ENCODE data around the gene NELL1.

Gene NELL1

DNA sequence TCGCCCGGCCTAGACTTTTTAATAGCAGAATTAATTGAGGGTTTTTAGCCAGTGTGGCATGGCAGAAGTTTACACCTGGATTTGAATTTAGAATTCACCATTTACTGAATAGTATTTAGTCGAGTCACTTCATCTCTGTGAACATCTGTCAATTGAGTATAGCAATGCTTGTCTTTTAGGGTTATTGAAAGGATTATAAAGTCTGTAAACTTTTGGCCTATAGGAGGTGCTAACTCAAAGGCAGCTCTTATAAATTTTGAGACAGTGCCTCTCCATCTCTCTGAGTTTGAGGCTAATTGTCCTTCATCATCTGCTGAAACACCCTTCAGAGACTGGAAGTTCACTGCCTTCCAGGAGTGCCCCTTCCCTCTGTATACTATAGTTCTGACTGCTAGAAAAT, 205.0 kb downstream of the NELL1 start:
- DNase-seq (ENCODE audit: low read depth in 2 of 2), result no peak

DNA sequence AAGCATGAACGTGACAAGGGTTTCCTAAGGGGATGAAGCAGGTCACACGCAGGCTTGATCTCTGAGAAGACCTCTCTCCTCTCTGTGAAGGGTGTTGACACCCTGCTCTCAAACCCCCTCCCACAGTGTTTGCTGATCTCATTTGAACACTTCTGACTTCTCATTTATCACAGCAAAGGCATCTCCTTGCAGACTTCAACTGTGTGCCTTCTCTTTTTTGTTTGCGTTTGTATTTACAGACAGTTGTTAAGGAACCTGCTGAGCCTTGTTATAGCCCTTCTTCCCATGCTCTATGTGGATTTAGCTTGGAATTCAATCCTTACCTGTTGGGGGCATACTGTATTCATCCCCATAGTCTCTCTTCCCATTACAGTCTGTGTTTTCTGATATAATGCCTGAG, 206.5 kb downstream of the NELL1 start:
- no peak for DNase-seq (ENCODE audit: low read depth in 2 of 2)

- DNase-seq (ENCODE audit: low read depth in 2 of 2), result no peak
These were observed 207.4 kb downstream of the NELL1 start for GRCh38 chr11:20876738-20877137.

DNA sequence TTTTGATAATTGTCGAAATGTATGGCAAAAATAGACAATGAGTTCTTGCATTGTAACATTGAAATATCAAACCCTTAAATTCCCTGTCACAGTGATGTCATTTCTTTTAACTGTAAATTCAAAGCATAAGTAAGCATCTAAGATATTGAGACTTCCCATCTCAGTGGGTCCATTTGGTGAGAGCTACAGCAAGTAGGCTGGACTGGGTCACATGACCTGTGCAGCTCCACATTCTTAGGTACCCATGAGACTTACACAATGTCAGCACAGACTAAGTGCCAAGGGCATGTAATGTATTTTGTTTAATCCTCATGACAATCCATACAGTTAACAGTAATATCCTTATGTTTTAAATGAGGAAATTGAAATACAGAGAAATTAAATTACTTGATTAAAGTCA, 210.7 kb downstream of the NELL1 start:
- no peak for DNase-seq (ENCODE audit: low read depth in 2 of 2)

- DNase-seq (ENCODE audit: low read depth in 2 of 2), result no peak
These were observed 212.1 kb downstream of the NELL1 start for GRCh38 chr11:20881328-20882079.

- no peak for DNase-seq (ENCODE audit: low read depth in 2 of 2)
These were observed 217.8 kb downstream of the NELL1 start for GRCh38 chr11:20887137-20887536.

DNA sequence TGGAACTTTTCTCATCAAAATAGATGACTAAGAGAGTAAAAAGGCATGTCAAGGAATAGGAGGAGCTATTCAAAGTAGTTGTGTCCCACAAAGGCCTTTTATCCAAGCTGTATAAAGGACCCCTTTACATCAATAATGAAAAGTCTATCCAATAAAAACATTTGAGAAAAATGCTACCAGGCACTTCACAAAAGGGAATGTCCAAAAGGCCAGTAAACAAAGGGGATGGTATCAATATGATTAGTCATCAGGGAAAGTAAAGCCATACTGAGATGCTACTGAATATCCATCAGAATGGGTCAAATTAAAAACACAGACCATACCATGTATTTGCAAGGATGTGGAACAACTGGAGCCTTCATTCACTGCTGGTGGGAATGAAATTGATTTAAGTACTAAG, 224.9 kb downstream of the NELL1 start:
- DNase-seq (ENCODE audit: low read depth in 2 of 2), result no peak

DNA sequence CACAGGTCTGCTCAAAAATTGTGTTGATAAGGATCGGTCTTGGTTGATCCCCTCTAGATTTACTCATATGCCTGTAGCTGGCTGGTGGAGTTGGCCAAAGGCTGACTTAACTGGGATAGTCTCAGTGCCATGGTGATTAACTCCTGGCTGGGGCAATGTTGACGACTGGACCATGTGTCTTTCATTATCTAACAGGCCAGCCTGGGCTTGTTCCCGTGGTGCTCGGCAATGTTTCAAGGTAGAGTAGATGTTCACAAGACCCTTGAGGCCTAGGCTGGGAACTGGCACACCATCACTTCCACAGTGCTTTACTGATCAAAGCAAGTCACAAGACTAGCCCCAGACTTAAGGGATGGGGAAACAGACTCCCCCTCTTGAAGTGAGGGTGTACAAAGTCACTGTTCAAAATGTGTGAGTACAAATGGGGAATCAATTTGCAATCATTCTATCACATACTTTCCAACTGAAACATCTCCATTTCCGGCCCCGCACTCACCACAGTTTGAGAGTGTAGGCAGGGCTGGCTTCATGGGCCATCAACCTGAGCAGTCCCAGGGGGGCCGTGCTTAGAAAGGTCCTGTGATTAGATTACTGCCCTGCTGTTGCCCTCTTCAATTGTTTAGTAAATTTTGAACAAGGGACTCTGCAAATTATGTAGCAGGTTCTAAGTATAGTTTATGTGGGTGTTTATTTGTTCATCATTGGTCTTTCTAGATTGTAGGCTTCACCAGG, 240.8 kb downstream of the NELL1 start:
- DNase-seq (ENCODE audit: low read depth in 2 of 2), result no peak

DNA sequence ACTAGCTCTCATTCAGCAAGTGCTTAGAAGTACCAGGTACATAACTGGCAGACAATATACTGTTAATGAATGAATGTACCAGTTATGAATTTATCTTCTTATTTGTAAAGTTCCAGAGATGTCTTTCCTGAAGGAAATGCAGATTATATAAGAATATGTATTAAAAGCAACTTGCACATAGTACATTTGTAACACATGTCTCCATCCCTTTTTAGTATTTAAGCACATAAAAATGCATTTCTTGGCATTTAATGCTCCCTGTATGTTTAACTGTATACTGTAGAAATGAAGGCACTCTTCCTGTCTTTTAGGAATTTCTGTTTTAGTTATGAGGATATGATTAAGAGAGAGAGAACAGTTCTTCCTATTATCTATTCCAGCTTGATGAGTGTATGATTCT, 241.3 kb downstream of the NELL1 start:
- no peak for DNase-seq (ENCODE audit: low read depth in 2 of 2)

- no peak for DNase-seq (ENCODE audit: low read depth in 2 of 2)
These were observed 242.9 kb downstream of the NELL1 start for GRCh38 chr11:20912065-20912821.

DNA sequence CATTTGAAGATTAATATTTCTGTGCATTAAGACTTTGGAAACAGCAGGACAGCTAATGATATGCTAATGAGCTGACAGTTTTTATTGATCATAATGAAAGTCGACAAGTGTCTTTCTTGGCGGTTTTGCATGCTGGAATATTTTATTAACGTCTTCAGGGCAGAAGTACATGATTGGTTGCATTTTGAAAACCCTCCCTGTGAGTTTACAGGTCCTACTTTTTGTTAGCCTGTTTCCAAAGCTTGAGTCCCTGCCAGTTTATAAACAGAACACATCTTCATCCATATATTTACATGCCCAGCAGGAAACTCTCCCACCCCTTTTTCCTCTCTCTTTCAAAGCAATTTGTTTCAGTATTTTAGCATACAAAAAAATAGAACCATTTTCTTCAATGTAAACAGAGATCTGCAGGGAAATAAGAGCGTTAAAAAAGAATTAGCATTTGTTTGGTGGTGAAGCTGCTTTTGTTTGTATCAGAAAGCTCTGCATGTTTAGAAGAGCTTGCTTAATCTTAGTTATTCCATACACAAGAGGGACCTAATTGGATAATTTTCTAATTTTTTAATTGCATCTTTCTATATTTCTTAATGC, 243.6 kb downstream of the NELL1 start:
- no peak for DNase-seq (ENCODE audit: low read depth in 2 of 2)

- DNase-seq (ENCODE audit: low read depth in 2 of 2), result no peak
These were observed 247.9 kb downstream of the NELL1 start for GRCh38 chr11:20917306-20917705.

DNA sequence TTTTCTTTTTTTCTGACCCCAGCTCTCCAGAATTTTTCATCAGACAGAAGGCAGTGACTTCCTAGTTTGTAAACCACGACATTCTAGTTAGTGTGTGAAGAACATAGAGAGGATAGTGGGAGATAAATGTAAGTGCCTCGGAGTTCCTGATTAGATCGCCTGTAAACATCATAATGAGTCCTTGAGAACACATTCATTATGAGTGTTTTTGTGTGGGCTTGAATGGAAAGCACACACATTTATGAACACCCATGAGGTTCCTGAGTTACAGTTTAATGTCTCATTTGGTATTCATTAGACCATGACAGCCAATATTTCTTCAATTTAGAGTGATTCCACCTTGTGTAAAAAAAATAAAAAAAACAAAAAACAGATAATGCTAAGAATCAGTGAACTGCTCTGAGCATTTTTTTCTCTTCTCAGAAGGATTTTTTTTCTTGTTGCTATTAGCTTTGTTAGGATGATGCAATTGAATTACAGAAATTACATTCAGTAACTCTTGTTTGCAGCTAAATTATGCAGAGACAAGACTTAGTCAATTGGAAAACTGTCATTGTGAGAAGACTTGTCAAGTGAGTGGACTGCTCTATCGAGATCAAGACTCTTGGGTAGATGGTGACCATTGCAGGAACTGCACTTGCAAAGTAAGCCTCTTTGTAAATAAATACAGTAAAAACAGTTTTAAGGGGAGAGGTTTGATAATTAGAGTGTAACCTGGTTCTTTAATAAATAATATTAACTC, 257.6 kb downstream of the NELL1 start:
- no peak for DNase-seq (ENCODE audit: low read depth in 2 of 2)

DNA sequence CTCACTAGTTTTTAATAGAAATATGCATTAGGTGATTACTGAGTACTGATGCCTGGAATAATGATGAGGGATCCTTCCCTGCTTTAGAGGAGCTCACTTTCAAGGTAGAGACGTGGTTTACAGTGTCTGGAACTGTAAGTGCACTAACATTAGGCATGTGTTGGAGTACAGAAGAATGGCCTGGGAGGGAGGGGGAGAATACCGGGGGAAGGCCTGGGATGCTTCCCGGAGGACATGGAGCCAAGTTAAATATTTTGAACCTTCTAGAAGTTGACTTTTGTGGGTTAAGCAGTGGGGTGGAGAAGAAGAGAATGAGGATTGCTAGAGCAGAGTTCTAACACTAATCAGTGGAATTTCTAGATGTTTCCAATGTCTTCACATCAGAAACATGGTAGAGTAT, 261.6 kb downstream of the NELL1 start:
- DNase-seq (ENCODE audit: low read depth in 2 of 2), result no peak

GRCh38 chr11:20933086-20933485, 263.7 kb downstream of the NELL1 start:
- DNase-seq (ENCODE audit: low read depth in 2 of 2), result no peak

DNA sequence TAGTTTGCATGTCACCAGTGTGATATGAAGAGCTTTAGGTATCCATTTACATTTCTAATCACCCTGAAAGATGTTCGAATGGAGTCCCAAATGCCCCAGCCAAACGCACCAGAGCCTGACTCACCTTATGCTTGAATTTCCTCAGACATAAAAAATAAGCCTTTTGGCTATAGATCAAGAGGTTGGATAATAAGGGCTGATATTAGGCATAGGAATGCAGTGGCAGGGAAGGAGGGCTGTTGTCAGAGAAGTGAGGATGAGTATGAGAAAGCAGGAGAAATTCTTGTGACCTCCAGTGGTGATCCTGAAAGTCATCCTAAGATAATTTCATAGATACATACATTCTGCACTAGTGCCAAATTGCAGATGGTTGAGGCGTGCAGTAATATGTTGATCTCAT, 264.6 kb downstream of the NELL1 start:
- DNase-seq (ENCODE audit: low read depth in 2 of 2), result no peak

GRCh38 chr11:20934516-20934915, 265.1 kb downstream of the NELL1 start:
- DNase-seq (ENCODE audit: low read depth in 2 of 2), result no peak

GRCh38 chr11:20937826-20938225, 268.4 kb downstream of the NELL1 start:
- DNase-seq (ENCODE audit: low read depth in 2 of 2), result no peak

DNA sequence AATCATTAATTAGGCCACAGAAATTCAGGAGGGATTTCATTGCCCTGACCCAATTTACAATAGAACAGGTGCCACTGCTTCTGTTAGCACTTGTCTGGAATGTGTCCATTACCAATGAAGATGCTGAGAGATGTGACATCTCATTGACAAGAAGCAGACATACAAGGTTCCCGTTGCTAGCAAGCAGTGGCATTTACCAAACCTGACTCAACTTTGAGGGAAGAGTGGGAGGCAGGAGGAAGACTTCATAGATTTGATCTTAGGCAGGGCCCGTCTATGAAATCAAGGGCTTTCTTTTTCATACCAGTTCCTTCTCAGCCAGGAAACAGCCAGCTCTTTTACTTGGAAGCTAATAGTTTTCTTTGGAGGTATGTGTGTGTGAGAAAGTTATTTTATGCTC, 280.2 kb downstream of the NELL1 start:
- DNase-seq (ENCODE audit: low read depth in 2 of 2), result no peak

GRCh38 chr11:20962581-20962980, 293.2 kb downstream of the NELL1 start:
- DNase-seq (ENCODE audit: low read depth in 2 of 2), result no peak

GRCh38 chr11:20963596-20963995, 294.2 kb downstream of the NELL1 start:
- no peak for DNase-seq (ENCODE audit: low read depth in 2 of 2)

- DNase-seq (ENCODE audit: low read depth in 2 of 2), result no peak
These were observed 295.6 kb downstream of the NELL1 start for GRCh38 chr11:20964985-20965384.
